ENCODE data around the gene LCOR.

- no peak for TF ChIP-seq POLR2A (IDR thresholded peaks at IDR 0.05)
- TF ChIP-seq CTCF (IDR thresholded peaks at IDR 0.05): no peak
Measured at GRCh38 chr10:96880575-96880974, 48.5 kb downstream of the LCOR start.

Measured in heart left ventricle (tissue), 13 donors.